NOMO-1 (cell line): ENCODE measurements around the gene DCLK1.
"Not testable (repeated sequence)": the region's sequence is repeated elsewhere in the genome, so short reads cannot be mapped to it uniquely, and the experiment has no call there.

Experiments
- DNase-seq, 2 experiments: peaks; one replicate each; lab custom pipeline; 2025; ENCODE audit not compliant: unreplicated experiment in 2 of 2; lab: John Stamatoyannopoulos, UW

Gene DCLK1

DNA sequence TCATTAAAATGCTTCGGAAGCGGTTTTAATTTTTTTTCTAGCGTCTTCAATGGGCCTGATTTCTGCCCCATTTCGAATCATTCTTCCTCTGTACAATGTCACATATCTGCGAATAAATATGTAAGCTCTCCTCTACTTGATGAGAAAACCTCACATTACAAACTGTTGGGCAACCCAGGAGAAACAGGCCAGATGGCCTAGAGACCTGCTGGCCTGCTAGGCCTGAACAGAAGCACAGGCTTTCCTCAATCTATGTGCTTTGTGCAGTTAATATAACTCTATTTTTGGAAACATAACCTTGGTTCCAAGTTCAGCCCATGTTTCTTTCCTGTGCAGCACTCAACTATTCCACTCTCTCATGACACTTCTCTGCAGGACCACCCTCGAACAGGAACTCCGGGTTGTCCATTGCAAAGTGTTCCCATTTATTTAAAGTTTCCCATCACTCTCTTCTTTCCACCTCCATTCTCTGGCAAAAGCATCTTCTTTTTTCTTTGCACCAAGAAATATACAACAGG lies 42.0 kb downstream of the DCLK1 start:
- no peak for DNase-seq

DNA sequence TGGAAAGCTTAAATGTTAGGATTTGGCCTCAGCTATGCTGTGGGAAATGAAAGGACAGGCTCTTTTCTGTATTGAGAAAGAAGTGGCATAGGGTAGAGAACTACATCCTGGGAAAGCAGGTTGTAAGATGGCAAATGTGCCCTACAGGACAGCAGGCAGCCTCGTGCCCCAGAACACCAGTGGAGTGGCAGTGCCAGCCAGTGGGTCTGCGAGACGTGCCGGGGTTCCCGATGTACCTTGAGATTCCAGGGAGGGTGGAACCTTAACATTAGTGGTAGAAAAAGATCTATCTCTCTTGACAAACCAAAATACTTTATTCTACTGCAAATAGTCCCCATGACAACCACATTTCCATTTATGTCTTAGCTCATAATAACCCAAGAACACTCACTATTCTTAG lies 42.7 kb downstream of the DCLK1 start:
- DNase-seq, result no peak

DNA sequence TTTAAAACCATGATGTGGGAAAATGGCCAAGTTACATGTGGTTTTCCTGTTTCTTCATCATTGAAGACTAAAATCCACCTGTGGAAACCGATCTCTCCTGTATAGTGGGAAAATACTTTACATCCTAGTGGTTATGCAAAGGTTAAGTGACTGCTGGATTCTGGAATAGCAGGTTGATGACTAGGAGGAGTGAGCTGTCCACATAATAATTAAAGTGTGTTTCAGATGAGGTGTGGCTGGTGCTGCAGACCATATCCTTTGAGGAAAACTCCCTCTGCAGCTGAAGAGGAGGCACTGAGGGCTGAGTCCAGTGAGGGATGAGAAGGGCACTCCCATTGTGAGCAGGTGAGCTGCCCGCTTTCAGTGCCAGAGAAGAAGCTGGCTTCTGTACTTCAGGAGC lies 43.2 kb downstream of the DCLK1 start:
- DNase-seq, result no peak

DNA sequence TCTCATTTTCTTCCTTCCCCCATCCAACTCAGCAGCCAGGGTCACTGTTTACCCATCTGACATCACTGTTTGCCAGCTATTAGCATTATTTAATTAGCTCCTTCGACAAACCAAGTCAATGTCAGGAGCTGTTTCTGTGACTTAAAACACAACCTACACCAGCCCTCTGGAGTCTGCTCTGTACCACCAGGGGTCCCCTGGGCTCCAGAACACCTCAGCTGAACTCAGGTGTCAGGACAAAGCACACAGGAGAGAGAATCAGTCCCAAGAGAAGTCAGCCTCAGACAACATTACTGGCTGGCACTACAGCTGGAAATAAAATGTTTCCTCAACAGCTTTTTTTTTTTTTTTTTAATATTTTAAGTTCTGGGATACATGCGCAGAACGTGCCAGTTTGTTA lies 45.1 kb downstream of the DCLK1 start:
- DNase-seq, result no peak

DNA sequence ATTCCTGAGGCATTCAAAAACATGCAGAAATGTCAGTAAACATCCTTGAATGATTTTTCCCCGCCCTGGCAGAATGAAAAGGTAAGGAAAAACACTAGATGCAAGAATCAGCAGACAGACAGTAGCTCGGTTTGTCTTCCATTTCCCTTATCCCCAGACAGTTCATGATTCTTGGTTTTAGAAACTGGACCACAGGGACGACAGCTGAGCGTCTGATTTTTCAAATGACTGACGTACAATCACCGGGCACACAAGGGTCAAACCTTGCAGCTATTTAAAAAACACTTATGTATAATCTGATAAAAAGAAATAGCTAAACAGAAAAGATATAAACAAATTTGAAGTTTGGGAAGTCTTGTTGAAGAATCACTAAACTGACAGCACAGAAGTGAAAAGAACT lies 47.1 kb downstream of the DCLK1 start:
- no peak for DNase-seq

DNA sequence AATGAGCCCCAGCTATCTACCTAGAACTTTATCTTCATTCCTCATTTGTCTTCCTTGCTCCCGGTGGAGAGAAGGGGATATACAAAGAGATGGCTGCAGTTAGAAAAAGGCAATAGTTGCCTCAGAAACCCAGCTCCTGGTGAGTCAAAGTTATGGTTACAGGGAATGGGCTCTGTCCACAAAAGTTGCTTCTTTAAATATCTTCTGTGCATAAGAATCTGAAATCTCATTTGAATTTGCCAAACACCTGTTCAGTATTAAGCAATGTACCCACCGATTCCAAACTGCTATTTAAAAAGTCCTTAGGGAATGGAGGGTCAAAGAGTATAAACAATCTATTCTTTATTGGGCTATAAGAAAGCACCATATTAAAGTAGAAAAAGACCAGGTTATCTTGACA lies 48.4 kb downstream of the DCLK1 start:
- no peak for DNase-seq

DNA sequence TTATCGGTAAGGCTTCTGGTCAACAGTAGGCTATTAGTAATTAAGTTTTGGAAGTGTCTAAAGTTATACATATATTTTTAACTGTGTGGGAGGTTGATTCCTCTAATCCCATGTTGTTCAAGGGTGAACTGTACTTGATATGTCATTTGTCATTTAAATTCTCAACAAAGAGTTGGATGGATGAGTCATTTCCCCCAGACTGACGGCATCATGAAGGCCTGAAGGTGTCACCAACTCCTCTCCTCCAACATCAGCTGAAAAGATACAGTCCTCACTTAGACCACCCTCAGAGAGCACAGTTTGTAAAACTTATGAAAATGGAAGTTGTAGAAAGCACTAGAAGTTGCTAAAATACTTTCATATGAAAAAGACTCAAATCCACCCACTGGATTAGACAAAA lies 48.8 kb downstream of the DCLK1 start:
- no peak for DNase-seq

DNA sequence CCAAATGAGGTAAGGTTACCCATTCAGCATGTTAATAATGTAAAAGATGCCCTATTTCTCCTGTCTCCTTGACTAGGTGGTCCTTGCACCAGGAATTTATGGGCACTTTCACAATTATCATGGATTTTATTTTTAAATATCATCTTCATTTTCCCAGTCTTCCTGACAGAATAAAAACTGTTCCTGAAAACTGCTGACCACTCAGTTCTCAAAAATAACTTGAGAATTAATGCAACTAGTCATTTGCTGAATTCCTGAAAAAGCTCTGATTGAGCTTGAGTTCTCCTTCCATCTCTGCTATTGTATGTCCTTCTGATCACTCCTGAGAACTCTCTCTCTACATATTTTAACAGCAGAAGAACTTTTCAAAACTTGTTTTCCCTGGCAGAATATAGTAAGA lies 55.0 kb downstream of the DCLK1 start:
- DNase-seq, result no peak

DNA sequence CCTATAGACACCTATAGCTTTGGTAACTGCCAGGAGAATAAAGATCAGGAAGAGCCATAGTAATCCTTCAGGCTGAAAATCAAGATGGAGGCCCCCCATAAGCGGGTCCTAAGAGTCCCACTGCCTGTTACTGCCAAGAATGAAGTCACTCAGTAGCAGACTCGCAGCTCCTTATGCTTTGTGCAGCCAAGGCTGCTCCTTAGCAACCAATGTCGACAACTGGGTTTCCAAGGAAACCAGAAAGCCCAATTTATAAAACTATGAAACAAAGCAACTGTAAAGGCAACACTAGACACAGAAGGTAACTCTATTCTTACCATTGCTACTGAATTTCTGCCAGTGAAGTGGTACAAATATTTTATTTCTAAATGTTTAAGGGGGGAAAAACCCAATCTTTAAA lies 56.5 kb downstream of the DCLK1 start:
- DNase-seq, result no peak

DNA sequence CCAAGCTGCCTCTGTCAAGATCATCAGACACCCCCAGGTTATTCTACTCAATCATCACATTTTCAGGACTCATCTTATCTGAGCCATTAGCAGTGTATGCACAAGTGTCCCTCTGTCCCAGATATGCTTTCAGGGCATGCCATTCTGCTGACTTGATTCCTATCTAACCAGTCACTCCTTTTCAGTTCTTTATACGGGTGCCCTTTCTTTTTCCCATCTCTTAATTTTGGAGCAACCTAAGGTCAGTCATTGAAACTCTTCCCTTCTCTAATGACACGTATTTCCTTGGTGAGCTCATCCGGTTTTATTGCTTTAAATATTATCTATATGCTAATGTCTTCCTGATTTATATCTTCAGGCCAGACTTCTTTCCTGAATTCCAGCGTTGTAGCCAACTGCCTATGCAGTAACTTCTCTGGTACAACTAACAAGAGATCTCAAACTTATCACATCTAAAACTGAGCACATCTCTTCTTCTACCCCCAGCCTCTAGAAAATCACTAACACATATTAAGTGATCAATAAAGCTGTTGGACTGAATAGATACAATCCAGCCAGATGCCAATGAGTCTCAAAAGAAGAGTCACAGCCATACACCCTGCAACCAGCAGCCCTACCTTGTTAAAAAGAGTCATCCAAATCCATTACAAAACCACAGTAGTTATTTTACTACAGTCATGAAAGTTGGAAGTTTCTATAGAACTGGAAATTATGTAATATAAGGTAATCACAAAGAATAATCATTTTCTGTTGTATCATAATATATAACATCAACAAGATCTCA lies 58.8 kb downstream of the DCLK1 start:
- no peak for DNase-seq

DNA sequence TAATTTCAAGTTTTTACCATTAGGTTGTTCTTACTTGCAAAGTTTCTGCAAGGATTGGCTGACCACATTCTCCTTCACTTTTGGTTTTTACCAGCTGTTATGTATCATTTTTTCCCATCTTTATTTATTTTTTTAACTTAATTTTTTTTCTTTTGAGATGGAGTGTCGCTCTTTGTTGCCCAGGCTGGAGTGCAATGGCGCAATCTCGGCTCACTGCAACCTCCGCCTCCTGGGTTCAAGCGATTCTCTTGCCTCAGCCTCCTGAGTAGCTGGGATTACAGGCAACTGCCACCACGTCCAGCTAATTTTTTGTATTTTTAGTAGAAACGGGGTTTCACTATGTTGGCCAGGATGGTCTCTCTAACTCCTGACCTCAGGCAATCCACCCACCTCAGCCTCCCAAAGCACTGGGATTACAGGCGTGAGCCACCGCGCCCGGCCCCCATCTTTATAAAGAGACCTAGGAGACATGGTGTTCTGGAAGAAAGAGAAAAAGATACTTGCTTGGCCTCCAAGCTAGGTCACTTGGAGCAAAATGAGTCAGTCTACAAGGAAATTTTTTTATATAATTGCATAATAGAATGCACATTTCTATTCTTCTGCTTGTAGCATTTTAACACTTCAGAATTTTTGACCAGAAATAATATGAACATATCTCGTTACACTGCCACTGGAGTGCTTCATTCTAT lies 60.5 kb downstream of the DCLK1 start:
- not testable (repeated sequence) for DNase-seq

DNA sequence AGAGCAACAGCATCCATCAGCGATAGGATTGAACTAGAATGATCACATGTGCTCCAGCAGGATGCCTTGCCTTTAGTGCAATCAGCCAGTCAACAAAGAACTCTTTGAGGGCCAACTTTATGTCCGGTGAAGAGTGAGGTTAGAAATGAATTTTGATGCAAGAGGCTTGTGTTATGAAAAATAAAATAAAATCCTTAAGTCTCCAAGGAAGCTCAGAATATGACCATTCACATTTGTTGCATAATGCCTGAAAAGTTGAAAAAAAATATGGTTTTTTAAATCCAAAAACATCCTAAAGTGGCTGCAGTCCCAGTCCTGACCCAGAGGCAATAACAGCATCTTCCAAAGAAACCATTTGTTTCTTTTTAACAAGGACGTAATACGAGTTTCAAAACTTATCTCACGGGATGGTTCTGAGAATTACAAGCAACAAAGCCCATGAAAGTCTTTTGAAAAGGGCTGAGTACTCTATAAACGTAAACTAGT lies 61.3 kb downstream of the DCLK1 start:
- DNase-seq, result no peak

DNA sequence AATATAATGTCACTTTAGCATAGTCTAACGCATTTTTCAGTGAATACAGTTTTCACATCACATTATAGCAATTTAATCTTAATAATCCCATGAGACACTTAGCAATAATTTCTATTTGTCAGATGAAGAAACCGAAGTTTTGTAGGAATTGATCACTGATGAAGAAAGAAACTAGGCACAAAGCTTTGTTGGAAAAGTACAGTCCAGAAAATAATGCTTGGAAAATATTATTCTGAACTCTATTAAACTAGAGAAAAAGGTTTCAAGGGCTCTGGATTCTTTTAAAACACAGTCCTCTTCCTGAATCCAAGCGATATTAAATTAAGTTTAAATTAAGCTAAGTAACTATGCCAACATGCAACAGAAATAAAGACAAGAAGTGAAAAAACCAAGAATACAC lies 62.2 kb downstream of the DCLK1 start:
- no peak for DNase-seq

DNA sequence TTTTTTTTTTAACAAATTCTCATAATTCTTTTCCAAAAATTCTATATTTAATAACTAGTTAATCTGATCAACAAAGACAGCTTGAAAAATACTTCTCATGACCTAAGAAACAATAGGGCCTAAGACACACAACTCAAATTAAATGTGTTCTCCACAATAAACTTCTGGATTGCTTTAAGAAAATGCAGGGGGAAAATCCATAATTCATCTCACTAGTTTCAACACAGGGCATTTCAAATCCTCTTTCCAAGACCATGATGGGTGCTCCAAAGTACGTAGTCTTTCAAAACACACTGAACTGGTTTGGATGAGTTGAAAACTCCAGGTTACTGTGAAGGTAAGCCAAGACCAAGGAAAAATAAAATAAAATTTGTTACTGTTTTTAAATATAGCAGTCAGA lies 62.6 kb downstream of the DCLK1 start:
- no peak for DNase-seq

DNA sequence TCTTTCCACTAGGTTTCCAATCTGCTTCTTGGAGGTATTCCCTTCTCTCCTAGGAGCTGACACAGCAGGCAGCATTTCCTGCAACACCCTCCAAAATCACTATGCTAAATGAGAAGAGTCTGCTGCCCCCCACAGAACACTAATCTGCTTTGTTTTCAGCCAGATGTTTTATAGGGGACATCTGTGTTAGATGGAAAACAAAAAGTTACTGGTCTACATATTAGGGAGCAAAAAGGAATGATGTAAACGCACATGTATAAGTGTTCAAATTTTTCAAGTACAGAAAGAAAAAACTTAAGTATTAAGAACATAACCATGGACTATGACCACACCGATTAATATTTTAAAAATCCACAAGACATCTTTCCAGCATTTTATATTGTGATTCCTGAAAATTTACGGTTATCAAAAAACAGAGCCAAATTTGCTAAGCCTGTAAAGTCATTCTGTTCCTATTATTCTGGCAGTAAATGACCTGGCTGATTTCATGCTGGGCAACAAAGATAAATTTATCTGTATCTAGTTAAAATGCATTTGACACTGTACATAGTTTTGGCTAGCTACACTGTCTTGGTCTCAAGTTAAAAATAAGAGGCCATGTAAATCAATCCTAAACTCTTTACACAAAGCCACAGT lies 63.3 kb downstream of the DCLK1 start:
- no peak for DNase-seq

DNA sequence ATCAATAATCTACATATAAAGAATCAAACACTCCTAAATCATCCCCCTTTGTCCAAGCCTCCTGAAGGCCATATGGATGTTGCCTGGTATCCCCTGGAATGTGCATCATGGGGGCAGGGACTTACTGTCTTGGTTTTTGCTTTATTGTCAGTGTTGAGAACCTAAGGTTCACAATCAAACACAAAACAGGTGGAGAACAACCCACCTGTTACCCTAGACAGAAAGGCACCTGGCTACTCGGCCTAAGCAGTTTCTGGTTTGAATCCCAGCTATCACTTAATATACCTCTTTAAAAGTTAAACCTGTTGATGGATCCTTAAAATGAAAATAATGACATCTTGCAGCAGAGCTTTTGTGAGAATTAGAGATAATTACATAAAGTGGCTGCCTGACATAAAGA lies 68.9 kb downstream of the DCLK1 start:
- DNase-seq, result no peak

DNA sequence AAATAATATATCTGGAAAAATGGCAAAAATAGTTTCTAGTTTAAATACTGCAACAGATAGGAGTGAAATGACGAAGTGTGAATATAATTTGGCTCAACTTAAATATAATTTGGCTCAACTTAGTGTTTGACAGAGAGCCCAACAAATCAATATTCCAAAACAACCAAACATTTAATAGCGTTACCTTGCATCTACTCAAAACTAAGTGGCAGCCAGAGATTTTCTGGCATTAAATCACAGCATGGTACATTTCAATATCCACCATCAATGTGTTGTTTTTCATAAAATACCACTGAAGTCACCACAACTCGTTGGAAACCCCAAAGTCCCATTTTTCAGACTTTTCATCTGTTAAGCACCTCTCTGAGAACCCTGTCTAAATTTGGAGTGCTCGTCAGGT lies 69.6 kb downstream of the DCLK1 start:
- no peak for DNase-seq

DNA sequence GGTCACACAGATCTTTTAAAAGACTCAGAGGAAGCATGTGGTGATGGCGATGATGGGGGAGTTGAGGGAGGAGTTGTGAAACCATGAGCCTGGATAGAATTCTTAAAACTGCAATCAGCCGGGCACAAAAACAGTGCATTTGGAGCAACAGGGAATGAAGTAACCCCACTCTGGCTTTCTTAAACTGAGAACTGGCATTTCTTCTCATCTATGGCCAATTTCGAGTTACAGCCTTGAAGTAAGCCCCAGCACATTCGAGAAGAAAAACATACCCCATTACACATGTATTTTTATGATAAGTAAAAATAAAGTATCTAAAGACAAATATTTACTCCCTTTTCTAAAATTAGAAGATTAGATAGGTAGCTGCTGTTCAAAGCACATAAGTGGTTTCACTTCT lies 70.1 kb downstream of the DCLK1 start:
- DNase-seq, result no peak

DNA sequence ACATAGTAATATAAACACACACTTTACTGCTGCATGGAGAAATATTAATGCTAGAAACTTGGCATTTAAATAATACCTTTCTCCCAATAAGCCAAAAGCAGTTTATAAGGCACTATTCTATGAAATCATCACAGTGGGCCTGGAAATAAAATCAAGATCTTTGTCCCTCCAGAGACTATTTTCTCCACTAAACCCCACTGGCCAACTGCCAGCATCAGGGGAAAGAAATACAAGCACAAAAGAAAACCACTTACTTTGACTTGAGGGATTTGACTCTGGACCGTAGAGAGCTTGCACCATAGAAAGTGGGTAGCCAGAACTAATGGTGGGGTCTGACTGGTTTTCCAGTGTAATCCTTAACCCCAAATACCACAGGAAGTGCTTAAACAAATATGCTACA lies 71.9 kb downstream of the DCLK1 start:
- no peak for DNase-seq

DNA sequence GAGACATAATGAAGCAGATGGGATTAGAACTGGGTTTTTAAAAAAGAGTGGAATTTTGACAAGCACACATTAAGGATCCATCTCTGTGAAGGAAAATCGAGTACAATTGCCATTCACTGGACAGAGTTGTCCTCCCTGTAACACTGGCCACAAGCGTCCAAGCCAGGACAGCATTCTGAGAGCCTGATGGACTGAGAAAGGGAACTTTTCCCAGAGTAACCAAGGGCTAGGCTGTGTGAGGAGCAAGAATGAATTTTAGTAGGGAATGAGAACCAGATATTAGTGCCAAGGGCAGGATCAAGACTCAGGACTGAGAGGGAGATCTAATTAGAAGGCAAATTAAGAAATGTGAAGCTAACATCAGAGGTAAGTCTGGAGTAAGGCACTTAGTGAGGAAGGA lies 73.1 kb downstream of the DCLK1 start:
- no peak for DNase-seq

DNA sequence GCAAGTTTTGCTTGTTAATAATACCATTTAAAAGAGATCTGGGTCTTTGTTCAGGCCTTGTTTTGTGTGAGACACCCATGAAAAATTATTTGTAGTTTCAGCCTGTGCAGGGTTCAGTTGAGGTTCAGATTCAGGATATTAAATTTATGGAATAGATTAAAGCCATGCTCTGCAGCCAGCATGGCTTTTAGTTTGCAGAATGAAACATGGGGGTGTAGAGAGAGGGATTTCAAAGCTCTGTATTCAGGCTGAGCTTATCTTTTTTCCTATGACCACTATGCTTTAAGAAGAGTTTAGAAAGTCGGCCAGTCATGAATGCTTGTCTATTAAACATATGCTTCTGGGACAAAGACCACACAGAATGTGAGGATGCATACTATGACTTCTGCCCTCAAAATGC lies 73.6 kb downstream of the DCLK1 start:
- no peak for DNase-seq

DNA sequence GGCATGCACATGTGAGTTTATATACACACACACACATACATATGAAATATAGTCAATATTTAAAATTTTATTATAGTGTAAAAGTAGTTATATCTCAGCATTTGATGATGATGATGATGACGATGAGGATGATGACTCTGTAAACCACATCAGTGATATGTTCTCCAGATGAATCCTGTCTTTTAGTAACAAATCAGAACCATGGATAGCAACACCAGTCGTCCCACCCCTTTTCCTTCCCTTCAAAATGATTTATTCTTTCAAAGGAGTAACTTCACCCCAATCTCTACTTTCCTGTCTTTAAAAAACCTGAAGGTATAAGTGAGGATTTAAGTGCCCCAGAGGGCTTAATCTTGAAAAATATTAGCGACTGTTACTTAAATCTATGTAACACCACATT lies 74.1 kb downstream of the DCLK1 start:
- no peak for DNase-seq
